Endothelial cell of umbilical vein (primary cell): ENCODE measurements around the gene FAM241B. TPM values are rescaled to one million over a fixed set of nuclear protein-coding genes. Genes with fewer than 3 reads are reported as not detected.

Experiments
- BruUV-seq: library from RNA; stranded (reverse); fragments of 400-500 nt; replicated peaks from 2 replicates; lab custom pipeline; 2021; lab: Mats Ljungman, UMichigan
- CTCF ChIA-PET: fragments of 300-600, 350-600 bp; sonication (Branson Sonifier 250); formaldehyde crosslinking; loops from one replicate; lab custom pipeline; 2021; ENCODE audit warnings: antibody characterized with exemption, inconsistent platforms; lab: Charles Lee
- POLR2A ChIA-PET: fragments of 300-600, 350-600 bp; sonication (Branson Sonifier 250); formaldehyde crosslinking; loops from one replicate; lab custom pipeline; 2021; ENCODE audit warnings: antibody characterized with exemption, inconsistent platforms; lab: Charles Lee
- DNase-seq: peaks from one replicate; pipeline ENCODE4 v3.0.0-alpha.2; 2011; ENCODE audit warnings: low read depth, low spot score
- FAIRE-seq: peaks from 2 replicates; lab custom pipeline; 2011; peaks lifted over from hg19 to GRCh38; lab: Jason Lieb, UNC
- H2AFZ ChIP-seq: 2 replicates; pipeline ENCODE4 v1.6.0; 2012; ENCODE audit warnings: low read depth, low read length, control low read depth, inconsistent platforms
- H3K27ac ChIP-seq: 2 replicates; pipeline ENCODE4 v1.5.1; 2011; ENCODE audit warnings: low read depth, mild to moderate bottlenecking, control low read depth, low read length, moderate library complexity; ENCODE audit not compliant: insufficient read depth
- H3K27me3 ChIP-seq, 2 experiments: 2 replicates each; pipeline versions ENCODE4 v1.6.0 to v1.6.1; 2011; ENCODE audit warnings: low read length in 2 of 2, mixed read lengths in 1 of 2; ENCODE audit not compliant: control insufficient read depth in 2 of 2, insufficient read depth in 2 of 2
- H3K36me3 ChIP-seq, 2 experiments: 2 replicates in 1 of 2; 3 replicates in 1 of 2; pipeline ENCODE4 v1.5.1; 2011; ENCODE audit warnings: low read length in 2 of 2, mild to moderate bottlenecking in 1 of 2, moderate library complexity in 1 of 2; ENCODE audit not compliant: control insufficient read depth in 2 of 2, insufficient read depth in 2 of 2; ENCODE audit errors: extremely low read depth in 1 of 2
- H3K4me1 ChIP-seq: 3 replicates; pipeline ENCODE4 v1.5.1; 2011; ENCODE audit warnings: mild to moderate bottlenecking, low read length; ENCODE audit not compliant: control insufficient read depth, insufficient read depth; ENCODE audit errors: extremely low read depth
- H3K4me2 ChIP-seq: 2 replicates; pipeline ENCODE4 v1.6.1; 2011; ENCODE audit warnings: low read length, control low read depth, mixed read lengths; ENCODE audit not compliant: insufficient read depth
- H3K4me3 ChIP-seq, 3 experiments: fragments of 200-600 bp in 1 of 3; sonication (generic), shearing (Covaris generic) in 1 of 3; replicated peaks in 1 of 3; 2 replicates each; pipeline ENCODE4 v1.5.1; 2011 to 2016; ENCODE audit warnings: control low read depth in 3 of 3, low read length in 3 of 3, mild to moderate bottlenecking in 2 of 3, inconsistent platforms in 1 of 3, low read depth in 1 of 3, moderate library complexity in 1 of 3; ENCODE audit not compliant: insufficient read depth in 1 of 3
- H3K79me2 ChIP-seq: 2 replicates; pipeline ENCODE4 v1.6.0; 2012; ENCODE audit warnings: low read length, inconsistent platforms; ENCODE audit not compliant: control insufficient read depth, insufficient read depth
- H3K9ac ChIP-seq: replicated peaks from 2 replicates; pipeline ENCODE3; 2011; ENCODE audit warnings: low read length, control low read depth; ENCODE audit not compliant: insufficient read depth; ENCODE audit errors: extremely low read depth
- H3K9me1 ChIP-seq: replicated peaks from 3 replicates; pipeline ENCODE4 v1.6.0; 2011; ENCODE audit warnings: mild to moderate bottlenecking, low read length; ENCODE audit not compliant: control insufficient read depth, insufficient read depth; ENCODE audit errors: extremely low read depth
- H3K9me3 ChIP-seq: replicated peaks from 2 replicates; pipeline ENCODE4 v1.5.1; 2012; ENCODE audit warnings: low read length, inconsistent platforms; ENCODE audit not compliant: control insufficient read depth, insufficient read depth
- H4K20me1 ChIP-seq: replicated peaks from 2 replicates; pipeline ENCODE3; 2011; ENCODE audit warnings: mild to moderate bottlenecking, low read length; ENCODE audit not compliant: control insufficient read depth, insufficient read depth; ENCODE audit errors: extremely low read depth
- CTCF ChIP-seq, 2 donors: IDR thresholded peaks; 1 replicate in 1 of 2; 2 replicates in 1 of 2; pipeline ENCODE4 v1.5.1; 2011; ENCODE audit warnings: low read length in 2 of 2, mild to moderate bottlenecking in 2 of 2, moderate library complexity in 2 of 2, control low read depth in 1 of 2, inconsistent platforms in 1 of 2, low read depth in 1 of 2; ENCODE audit not compliant: insufficient read depth in 1 of 2; ENCODE audit errors: extremely low read depth in 1 of 2
- EZH2 ChIP-seq: IDR thresholded peaks from 2 replicates; pipeline ENCODE4 v1.6.1; 2012; ENCODE audit warnings: borderline replicate concordance, low read depth, mild to moderate bottlenecking, moderate library complexity, low read length, inconsistent platforms; ENCODE audit not compliant: severe bottlenecking
- FOS ChIP-seq: IDR thresholded peaks from 2 replicates; pipeline ENCODE4 v1.6.1; 2011; ENCODE audit warnings: mild to moderate bottlenecking, low read length, moderate library complexity, borderline replicate concordance; ENCODE audit not compliant: insufficient read depth
- GATA2 ChIP-seq: IDR thresholded peaks from 2 replicates; pipeline ENCODE4 v1.7.0; 2011; ENCODE audit warnings: low read depth, mild to moderate bottlenecking, moderate library complexity, mixed read lengths, low read length; ENCODE audit not compliant: insufficient read length, insufficient read depth
- JUN ChIP-seq: IDR thresholded peaks from 2 replicates; pipeline ENCODE4 v1.6.1; 2011; ENCODE audit warnings: borderline replicate concordance, low read depth; ENCODE audit not compliant: insufficient read length, insufficient read depth
- MAX ChIP-seq: IDR thresholded peaks from 2 replicates; pipeline ENCODE4 v1.6.1; 2011; ENCODE audit not compliant: insufficient read depth, insufficient read length
- MYC ChIP-seq: IDR thresholded peaks from one replicate; pipeline ENCODE4 v1.6.1; 2011; ENCODE audit warnings: mild to moderate bottlenecking, low read depth, low read length
- POLR2A ChIP-seq: IDR thresholded peaks from 2 replicates; pipeline ENCODE4 v1.6.1; 2012; ENCODE audit warnings: low read depth, mild to moderate bottlenecking, control low read depth, low read length
- POLR2AphosphoS5 ChIP-seq: IDR thresholded peaks from 2 replicates; pipeline ENCODE4 v1.6.1; 2012; ENCODE audit warnings: low read depth, mild to moderate bottlenecking, control low read depth, low read length, moderate library complexity; ENCODE audit not compliant: insufficient read depth
- dilution Hi-C: fragments of 300-500 bp; cut with MboI; formaldehyde crosslinking; loops from one replicate; pipeline ENCODE4 v1.15.0; 2019; ENCODE audit warnings: low sequenced_read_pairs; ENCODE audit not compliant: extremely low pct_ligation_motif_present
- intact Hi-C: fragments of 100-400 bp; cut with micrococcal nuclease; formaldehyde crosslinking; loops from one replicate; pipeline ENCODE4 v1.10.0; 2022
- polyA plus RNA-seq, 4 experiments: library from polyadenylated mRNA; depleted of rRNA in 3 of 4; stranded (reverse) in 3 of 4; unstranded in 1 of 4; fragments of >200 nt; gene quantifications; 2 replicates each; pipeline versions ENCODE4 v1.2.1 to v1.2.3, GENCODE V29; 2011 to 2012; ENCODE audit warnings: missing spikeins in 1 of 4
- total RNA-seq: library from RNA; stranded (reverse); gene quantifications from 2 replicates; pipeline ENCODE4 v1.2.3, GENCODE V29; 2021

Gene FAM241B
- total and polyA plus RNA-seq, 2 donors (not counting 3 experiments of a cell fraction or from before 2014, with no cell fraction given) = 0.23 TPM; not detected in 1

- POLR2A ChIA-PET = no interaction called here
Observed at GRCh38 chr10:69635428-69636272, 5.6 kb downstream of the FAM241B start.

More at GRCh38 chr10:69635428-69636272, 5.6 kb downstream of the FAM241B start:
- BruUV-seq = no TSS peak
- TF ChIP-seq MYC (no peak), CTCF (IDR thresholded peaks at IDR 0.05; ENCODE audit: extremely low read depth in 1 of 2, insufficient read depth in 1 of 2, low read depth in 1 of 2, low read length in 2 of 2) (no peak), POLR2A (no peak), EZH2 (no peak), FOS (no peak), JUN (no peak), GATA2 (no peak), POLR2AphosphoS5 (no peak), MAX (no peak)
- peaks cover 9 to 12% of the 10 kb centered on the region in 2 experiments for H3K27me3 ChIP-seq
- no peak overlapping the region for H3K4me3 ChIP-seq
- no peaks in the 10 kb centered on the region for H3K79me2 ChIP-seq
- H2AFZ ChIP-seq = no peak overlapping the region
- dilution Hi-C loops (no loop called here), intact Hi-C loops (loop anchor here (5.0 kb wide), 2 partner anchors 103 to 208 kb away; no protein-coding TSS in a partner anchor)
- H3K9ac ChIP-seq = no peak overlapping the region
- no peaks in the 10 kb centered on the region for H4K20me1 ChIP-seq
- CTCF ChIA-PET = interaction anchor here (0.8 to 11.3 kb wide), 7 partner anchors 9 to 324 kb away, joined by 3 to 276 read pairs (median 9); no protein-coding TSS in a partner anchor
- H3K36me3 ChIP-seq = no peaks in the 10 kb centered on the region
- no peaks in the 10 kb centered on the region for H3K9me3 ChIP-seq
- no peak overlapping the region for H3K27ac ChIP-seq
- no peaks in the 10 kb centered on the region for H3K9me1 ChIP-seq
- FAIRE-seq = no peak
- no peak overlapping the region for H3K4me2 ChIP-seq
- no peaks in the 10 kb centered on the region for H3K4me1 ChIP-seq
- DNase-seq = no peak
